HL-60 (cell line): ENCODE data around the gene MSX1.

Experiments used
- GABPA ChIP-seq: IDR thresholded peaks from 2 replicates; pipeline ENCODE4 v1.6.1; 2012; ENCODE audit warnings: low read depth
- POLR2AphosphoS5 ChIP-seq: IDR thresholded peaks from 2 replicates; pipeline ENCODE4 v1.6.1; 2012; ENCODE audit warnings: low read depth
- SPI1 ChIP-seq: IDR thresholded peaks from 2 replicates; pipeline ENCODE4 v1.6.1; 2012; ENCODE audit warnings: low read depth, mild to moderate bottlenecking, borderline replicate concordance
- TF ChIP-seq, protein P1 (sequence below): IDR thresholded peaks from one replicate; pipeline ENCODE4 v1.5.1; 2011; ENCODE audit warnings: low read length, control low read depth, inconsistent platforms; ENCODE audit not compliant: insufficient read depth
- TF ChIP-seq, protein P2 (sequence below): IDR thresholded peaks from 2 replicates; pipeline ENCODE4 v1.6.1; 2012; ENCODE audit warnings: low read depth; ENCODE audit not compliant: insufficient replicate concordance

DNA sequence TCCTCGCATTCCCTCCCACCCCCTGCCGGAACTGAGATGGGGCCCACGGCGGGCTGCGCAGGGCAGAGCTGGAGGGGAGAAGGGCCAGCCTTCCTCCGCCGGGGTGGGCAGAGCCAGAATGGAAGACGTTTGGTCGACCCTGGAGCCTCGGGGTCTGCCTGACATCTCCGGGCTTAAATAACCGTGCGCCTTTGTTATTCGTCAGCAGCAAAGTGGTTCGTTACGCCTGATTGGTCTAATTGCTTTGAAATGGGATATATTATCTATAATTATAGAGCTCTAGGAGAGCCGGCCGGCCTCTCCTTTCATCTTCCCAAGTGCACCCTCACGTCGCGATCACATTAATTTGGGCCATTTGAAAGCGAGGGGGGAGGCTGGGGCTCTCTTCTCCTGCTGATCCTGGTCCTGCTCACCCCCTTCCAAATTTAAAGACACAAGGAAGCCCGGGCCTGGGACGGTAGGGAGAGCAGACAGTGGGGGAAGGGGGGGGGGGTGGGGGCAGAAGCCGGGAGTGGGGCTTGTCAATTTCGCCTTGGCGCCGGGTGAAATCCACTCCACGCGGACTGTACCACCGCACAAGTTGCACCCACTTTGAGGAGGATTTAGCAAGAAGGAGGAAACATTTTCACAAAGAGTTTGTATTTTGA lies 4.7 kb upstream of the MSX1 start:
- TF ChIP-seq, protein P1, sequence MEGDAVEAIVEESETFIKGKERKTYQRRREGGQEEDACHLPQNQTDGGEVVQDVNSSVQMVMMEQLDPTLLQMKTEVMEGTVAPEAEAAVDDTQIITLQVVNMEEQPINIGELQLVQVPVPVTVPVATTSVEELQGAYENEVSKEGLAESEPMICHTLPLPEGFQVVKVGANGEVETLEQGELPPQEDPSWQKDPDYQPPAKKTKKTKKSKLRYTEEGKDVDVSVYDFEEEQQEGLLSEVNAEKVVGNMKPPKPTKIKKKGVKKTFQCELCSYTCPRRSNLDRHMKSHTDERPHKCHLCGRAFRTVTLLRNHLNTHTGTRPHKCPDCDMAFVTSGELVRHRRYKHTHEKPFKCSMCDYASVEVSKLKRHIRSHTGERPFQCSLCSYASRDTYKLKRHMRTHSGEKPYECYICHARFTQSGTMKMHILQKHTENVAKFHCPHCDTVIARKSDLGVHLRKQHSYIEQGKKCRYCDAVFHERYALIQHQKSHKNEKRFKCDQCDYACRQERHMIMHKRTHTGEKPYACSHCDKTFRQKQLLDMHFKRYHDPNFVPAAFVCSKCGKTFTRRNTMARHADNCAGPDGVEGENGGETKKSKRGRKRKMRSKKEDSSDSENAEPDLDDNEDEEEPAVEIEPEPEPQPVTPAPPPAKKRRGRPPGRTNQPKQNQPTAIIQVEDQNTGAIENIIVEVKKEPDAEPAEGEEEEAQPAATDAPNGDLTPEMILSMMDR = no peak
- TF ChIP-seq POLR2AphosphoS5 (no peak), GABPA (no peak), SPI1 (no peak)
- TF ChIP-seq, protein P2, sequence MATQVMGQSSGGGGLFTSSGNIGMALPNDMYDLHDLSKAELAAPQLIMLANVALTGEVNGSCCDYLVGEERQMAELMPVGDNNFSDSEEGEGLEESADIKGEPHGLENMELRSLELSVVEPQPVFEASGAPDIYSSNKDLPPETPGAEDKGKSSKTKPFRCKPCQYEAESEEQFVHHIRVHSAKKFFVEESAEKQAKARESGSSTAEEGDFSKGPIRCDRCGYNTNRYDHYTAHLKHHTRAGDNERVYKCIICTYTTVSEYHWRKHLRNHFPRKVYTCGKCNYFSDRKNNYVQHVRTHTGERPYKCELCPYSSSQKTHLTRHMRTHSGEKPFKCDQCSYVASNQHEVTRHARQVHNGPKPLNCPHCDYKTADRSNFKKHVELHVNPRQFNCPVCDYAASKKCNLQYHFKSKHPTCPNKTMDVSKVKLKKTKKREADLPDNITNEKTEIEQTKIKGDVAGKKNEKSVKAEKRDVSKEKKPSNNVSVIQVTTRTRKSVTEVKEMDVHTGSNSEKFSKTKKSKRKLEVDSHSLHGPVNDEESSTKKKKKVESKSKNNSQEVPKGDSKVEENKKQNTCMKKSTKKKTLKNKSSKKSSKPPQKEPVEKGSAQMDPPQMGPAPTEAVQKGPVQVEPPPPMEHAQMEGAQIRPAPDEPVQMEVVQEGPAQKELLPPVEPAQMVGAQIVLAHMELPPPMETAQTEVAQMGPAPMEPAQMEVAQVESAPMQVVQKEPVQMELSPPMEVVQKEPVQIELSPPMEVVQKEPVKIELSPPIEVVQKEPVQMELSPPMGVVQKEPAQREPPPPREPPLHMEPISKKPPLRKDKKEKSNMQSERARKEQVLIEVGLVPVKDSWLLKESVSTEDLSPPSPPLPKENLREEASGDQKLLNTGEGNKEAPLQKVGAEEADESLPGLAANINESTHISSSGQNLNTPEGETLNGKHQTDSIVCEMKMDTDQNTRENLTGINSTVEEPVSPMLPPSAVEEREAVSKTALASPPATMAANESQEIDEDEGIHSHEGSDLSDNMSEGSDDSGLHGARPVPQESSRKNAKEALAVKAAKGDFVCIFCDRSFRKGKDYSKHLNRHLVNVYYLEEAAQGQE = no peak
